ENCODE data around the gene MLIP.
A peak's percentile ranks its signal among the peaks of the same experiment; 100 is the strongest.

MLIP gene

GRCh38 chr6:54260025-54260424 lies 148.8 kb downstream of the MLIP start:
- no peak for TF ChIP-seq MAX (IDR thresholded peaks at IDR 0.05; ENCODE audit: low read depth, low read length)
- no peak for TF ChIP-seq MYC (IDR thresholded peaks at IDR 0.05; ENCODE audit: low read depth, low read length)
- TF ChIP-seq POLR2A (IDR thresholded peaks at IDR 0.05; ENCODE audit: extremely low read depth, insufficient read length), result no peak
- DNase-seq (ENCODE audit: low read depth), result no peak

GRCh38 chr6:54262499-54262898 lies 151.3 kb downstream of the MLIP start:
- TF ChIP-seq CTCF (IDR thresholded peaks at IDR 0.05; ENCODE audit: low read depth, low read length) (no peak), POLR2A (IDR thresholded peaks at IDR 0.05; ENCODE audit: extremely low read depth, insufficient read length) (no peak), MAX (IDR thresholded peaks at IDR 0.05; ENCODE audit: low read depth, low read length) (no peak), MYC (IDR thresholded peaks at IDR 0.05; ENCODE audit: low read depth, low read length) (no peak)
- DNase-seq (ENCODE audit: low read depth), result no peak
- H3K4me3 ChIP-seq (ENCODE audit: low read depth, low read length), result no peak overlapping the region

More at GRCh38 chr6:54260025-54260424, 148.8 kb downstream of the MLIP start:
- no peak overlapping the region for H3K4me3 ChIP-seq (ENCODE audit: low read depth, low read length)

GRCh38 chr6:54262971-54263370 lies 151.7 kb downstream of the MLIP start:
- TF ChIP-seq CTCF (IDR thresholded peaks at IDR 0.05; ENCODE audit: low read depth, low read length) (no peak), MAX (IDR thresholded peaks at IDR 0.05; ENCODE audit: low read depth, low read length) (no peak), MYC (IDR thresholded peaks at IDR 0.05; ENCODE audit: low read depth, low read length) (no peak), POLR2A (IDR thresholded peaks at IDR 0.05; ENCODE audit: extremely low read depth, insufficient read length) (no peak)
- no peak overlapping the region for H3K4me3 ChIP-seq (ENCODE audit: low read depth, low read length)
- DNase-seq (ENCODE audit: low read depth), result no peak

GRCh38 chr6:54264581-54265272 lies 153.5 kb downstream of the MLIP start:
- TF ChIP-seq MYC (IDR thresholded peaks at IDR 0.05; ENCODE audit: low read depth, low read length) (no peak), POLR2A (IDR thresholded peaks at IDR 0.05; ENCODE audit: extremely low read depth, insufficient read length) (no peak), CTCF (IDR thresholded peaks at IDR 0.05; ENCODE audit: low read depth, low read length) (no peak), MAX (IDR thresholded peaks at IDR 0.05; ENCODE audit: low read depth, low read length) (no peak)
- DNase-seq (ENCODE audit: low read depth), result no peak
- no peak overlapping the region for H3K4me3 ChIP-seq (ENCODE audit: low read depth, low read length)

DNA sequence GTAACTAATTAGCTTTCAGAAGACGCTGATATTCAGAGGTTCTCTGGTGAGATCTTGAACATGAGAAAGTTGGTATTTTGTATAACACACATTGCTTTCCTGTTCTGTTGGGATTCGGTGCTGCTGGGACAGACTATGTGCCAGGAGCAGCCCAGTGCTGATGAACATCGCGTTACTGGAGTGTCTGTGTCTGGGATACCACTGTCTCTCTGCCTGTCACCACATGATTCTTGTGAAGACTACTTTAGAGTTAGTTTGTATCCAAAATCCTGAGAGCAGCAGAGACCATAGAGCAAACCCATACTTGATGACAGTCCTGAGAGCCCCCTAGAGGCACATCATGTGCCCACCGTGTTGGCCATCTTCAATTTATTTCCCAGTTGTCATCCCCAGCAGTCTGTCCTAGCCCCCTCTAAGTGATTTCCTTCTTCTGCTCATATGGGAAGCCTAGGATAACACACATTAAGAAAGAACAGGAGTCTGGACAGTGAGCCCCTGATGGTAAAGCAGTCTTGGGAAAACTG lies 155.2 kb downstream of the MLIP start:
- no peak overlapping the region for H3K4me3 ChIP-seq (ENCODE audit: low read depth, low read length)
- DNase-seq (ENCODE audit: low read depth), result peak; percentile 3
- TF ChIP-seq MAX (IDR thresholded peaks at IDR 0.05; ENCODE audit: low read depth, low read length) (no peak), MYC (IDR thresholded peaks at IDR 0.05; ENCODE audit: low read depth, low read length) (no peak), CTCF (IDR thresholded peaks at IDR 0.05; ENCODE audit: low read depth, low read length) (no peak), POLR2A (IDR thresholded peaks at IDR 0.05; ENCODE audit: extremely low read depth, insufficient read length) (no peak)

GRCh38 chr6:54267798-54268197 lies 156.6 kb downstream of the MLIP start:
- no peak for TF ChIP-seq MYC (IDR thresholded peaks at IDR 0.05; ENCODE audit: low read depth, low read length)
- TF ChIP-seq CTCF (IDR thresholded peaks at IDR 0.05; ENCODE audit: low read depth, low read length), result peak; percentile 58
- peak; percentile 42 for DNase-seq (ENCODE audit: low read depth)
- no peak overlapping the region for H3K4me3 ChIP-seq (ENCODE audit: low read depth, low read length)
